Stimulated activated naive CD8-positive, alpha-beta T cell treated with anti-CD3 and anti-CD28 coated beads, Interleukin-15, amount 100 ng/mL, for 72 hours (primary cell): Measurements from ENCODE around the gene KLC1.

ENCODE experiments used
- ATAC-seq: fragments of 150-1000 bp; cut with Tn5 transposase; 2 replicates; pipeline ENCODE4 v1.10.0; 2021; ENCODE audit warnings: mild to moderate bottlenecking, moderate library complexity
- DNase-seq, 2 donors: peaks; one replicate each; pipeline ENCODE4 v3.0.0; 2021 to 2022
- H3K27ac Mint-ChIP-seq, 2 donors: one replicate each; pipeline ENCODE4 v1.8.0; 2022; ENCODE audit warnings: mild to moderate bottlenecking in 2 of 2, mixed read lengths in 2 of 2, moderate library complexity in 2 of 2
- H3K27me3 Mint-ChIP-seq: one replicate; pipeline ENCODE4 v1.8.0; 2022; ENCODE audit warnings: mixed read lengths
- H3K4me1 Mint-ChIP-seq: one replicate; pipeline ENCODE4 v1.8.0; 2022; ENCODE audit warnings: mild to moderate bottlenecking, mixed read lengths
- H3K4me3 Mint-ChIP-seq, 2 donors: one replicate each; pipeline ENCODE4 v1.8.0; 2022; ENCODE audit warnings: mild to moderate bottlenecking in 2 of 2, mixed read lengths in 2 of 2, moderate library complexity in 1 of 2
- H3K9me3 Mint-ChIP-seq, 2 donors: one replicate each; pipeline ENCODE4 v1.8.0; 2022; ENCODE audit warnings: mixed read lengths in 2 of 2

KLC1 gene

GRCh38 chr14:103663506-103663905 lies 34.5 kb downstream of the KLC1 start:
- no peaks in the 10 kb centered on the region for H3K4me1 Mint-ChIP-seq
- no peak overlapping the region for H3K27ac Mint-ChIP-seq
- H3K27me3 Mint-ChIP-seq = no peaks in the 10 kb centered on the region
- no peak overlapping the region for H3K4me3 Mint-ChIP-seq
- no peak for DNase-seq
- no peaks in the 10 kb centered on the region for H3K9me3 Mint-ChIP-seq
- ATAC-seq = no peak

GRCh38 chr14:103667671-103668070 lies 38.7 kb downstream of the KLC1 start:
- Mint-ChIP-seq H3K27me3 (no peaks in the 10 kb centered on the region), H3K4me1 (no peaks in the 10 kb centered on the region), H3K4me3 (no peak overlapping the region), H3K27ac (no peak overlapping the region), H3K9me3 (no peaks in the 10 kb centered on the region)
- DNase-seq (no peak), ATAC-seq (no peak)

- Mint-ChIP-seq H3K9me3 (no peaks in the 10 kb centered on the region), H3K27me3 (no peaks in the 10 kb centered on the region), H3K4me3 (no peak overlapping the region), H3K27ac (no peak overlapping the region), H3K4me1 (no peaks in the 10 kb centered on the region)
- DNase-seq = no peak
- ATAC-seq = no peak
Observed at GRCh38 chr14:103668117-103668516, 39.1 kb downstream of the KLC1 start.

- Mint-ChIP-seq H3K4me3 (no peak overlapping the region), H3K27ac (no peak overlapping the region), H3K27me3 (no peaks in the 10 kb centered on the region), H3K4me1 (no peaks in the 10 kb centered on the region), H3K9me3 (no peaks in the 10 kb centered on the region)
- DNase-seq = no peak
- no peak for ATAC-seq
Observed at GRCh38 chr14:103669370-103669769, 40.4 kb downstream of the KLC1 start.

GRCh38 chr14:103671911-103672310 lies 42.9 kb downstream of the KLC1 start:
- Mint-ChIP-seq H3K4me3 (no peak overlapping the region), H3K4me1 (no peaks in the 10 kb centered on the region), H3K27ac (no peak overlapping the region), H3K27me3 (no peaks in the 10 kb centered on the region), H3K9me3 (no peaks in the 10 kb centered on the region)
- no peak for ATAC-seq
- DNase-seq = no peak

GRCh38 chr14:103675957-103676356 lies 46.9 kb downstream of the KLC1 start:
- no peak overlapping the region for H3K4me3 Mint-ChIP-seq
- no peaks in the 10 kb centered on the region for H3K9me3 Mint-ChIP-seq
- no peaks in the 10 kb centered on the region for H3K27me3 Mint-ChIP-seq
- H3K27ac Mint-ChIP-seq = no peak overlapping the region
- H3K4me1 Mint-ChIP-seq = peaks cover 10% of the 10 kb centered on the region
- no peak for DNase-seq
- ATAC-seq = no peak

GRCh38 chr14:103676881-103677675 lies 48.1 kb downstream of the KLC1 start:
- H3K27ac Mint-ChIP-seq = peak overlapping the region in 1 of 2 donors; percentile 27
- H3K9me3 Mint-ChIP-seq = no peaks in the 10 kb centered on the region
- no peak for ATAC-seq
- DNase-seq = no peak
- no peak overlapping the region for H3K4me3 Mint-ChIP-seq
- H3K4me1 Mint-ChIP-seq = peaks cover 10% of the 10 kb centered on the region
- no peaks in the 10 kb centered on the region for H3K27me3 Mint-ChIP-seq

- no peak overlapping the region for H3K4me3 Mint-ChIP-seq
- peak; percentile 28 to 36 for DNase-seq
- H3K4me1 Mint-ChIP-seq = peaks cover 10% of the 10 kb centered on the region
- H3K27me3 Mint-ChIP-seq = no peaks in the 10 kb centered on the region
- peak; percentile 97 for ATAC-seq
- no peaks in the 10 kb centered on the region for H3K9me3 Mint-ChIP-seq
- H3K27ac Mint-ChIP-seq = no peak overlapping the region
Observed at GRCh38 chr14:103679351-103679750, 50.3 kb downstream of the KLC1 start.

GRCh38 chr14:103680491-103681231 lies 51.6 kb downstream of the KLC1 start:
- no peak for DNase-seq
- no peaks in the 10 kb centered on the region for H3K27me3 Mint-ChIP-seq
- H3K9me3 Mint-ChIP-seq = no peaks in the 10 kb centered on the region
- H3K4me3 Mint-ChIP-seq = no peak overlapping the region
- no peak overlapping the region for H3K27ac Mint-ChIP-seq
- no peak for ATAC-seq
- H3K4me1 Mint-ChIP-seq = peaks cover 10% of the 10 kb centered on the region

- Mint-ChIP-seq H3K27ac (no peak overlapping the region), H3K4me1 (peaks cover 10% of the 10 kb centered on the region), H3K4me3 (no peak overlapping the region), H3K27me3 (no peaks in the 10 kb centered on the region), H3K9me3 (no peaks in the 10 kb centered on the region)
- ATAC-seq (no peak), DNase-seq (no peak)
Observed at GRCh38 chr14:103683139-103683538, 54.1 kb downstream of the KLC1 start.

- Mint-ChIP-seq H3K27ac (no peak overlapping the region), H3K4me1 (peaks cover 6% of the 10 kb centered on the region), H3K27me3 (no peaks in the 10 kb centered on the region), H3K9me3 (no peaks in the 10 kb centered on the region), H3K4me3 (no peak overlapping the region)
- ATAC-seq (no peak), DNase-seq (no peak)
Observed at GRCh38 chr14:103684471-103684870, 55.5 kb downstream of the KLC1 start.

GRCh38 chr14:103684871-103685270 lies 55.9 kb downstream of the KLC1 start:
- H3K4me1 Mint-ChIP-seq = peaks cover 5% of the 10 kb centered on the region
- no peaks in the 10 kb centered on the region for H3K27me3 Mint-ChIP-seq
- no peaks in the 10 kb centered on the region for H3K9me3 Mint-ChIP-seq
- no peak overlapping the region for H3K27ac Mint-ChIP-seq
- DNase-seq (no peak), ATAC-seq (no peak)
- H3K4me3 Mint-ChIP-seq = no peak overlapping the region

- ATAC-seq (no peak), DNase-seq (no peak)
- no peak overlapping the region for H3K4me3 Mint-ChIP-seq
- H3K27ac Mint-ChIP-seq = peak overlapping the region; percentile 16 to 37
- H3K4me1 Mint-ChIP-seq = peaks cover 5% of the 10 kb centered on the region
- no peaks in the 10 kb centered on the region for H3K9me3 Mint-ChIP-seq
- no peaks in the 10 kb centered on the region for H3K27me3 Mint-ChIP-seq
Observed at GRCh38 chr14:103685276-103686211, 56.5 kb downstream of the KLC1 start.

GRCh38 chr14:103686831-103687485 lies 57.9 kb downstream of the KLC1 start:
- no peak for ATAC-seq

GRCh38 chr14:103687712-103688111 lies 58.7 kb downstream of the KLC1 start:
- DNase-seq (no peak), ATAC-seq (no peak)
- no peaks in the 10 kb centered on the region for H3K27me3 Mint-ChIP-seq
- H3K9me3 Mint-ChIP-seq = no peaks in the 10 kb centered on the region
- H3K4me1 Mint-ChIP-seq = peaks cover 5% of the 10 kb centered on the region
- no peak overlapping the region for H3K27ac Mint-ChIP-seq
- H3K4me3 Mint-ChIP-seq = no peak overlapping the region

More at GRCh38 chr14:103686831-103687485, 57.9 kb downstream of the KLC1 start:
- peaks cover 5% of the 10 kb centered on the region for H3K4me1 Mint-ChIP-seq
- no peaks in the 10 kb centered on the region for H3K9me3 Mint-ChIP-seq
- no peak for DNase-seq
- H3K27me3 Mint-ChIP-seq = no peaks in the 10 kb centered on the region
- no peak overlapping the region for H3K4me3 Mint-ChIP-seq
- no peak overlapping the region for H3K27ac Mint-ChIP-seq
